NB4 (cell line): ENCODE results near the gene GRB10.

Experiments
- CTCF ChIP-seq: IDR thresholded peaks from one replicate; pipeline ENCODE4 v1.5.1; 2012; ENCODE audit warnings: low read depth, low read length
- MAX ChIP-seq: IDR thresholded peaks from 2 replicates; pipeline ENCODE4 v1.6.1; 2011; ENCODE audit warnings: low read depth, low read length
- MYC ChIP-seq: IDR thresholded peaks from 2 replicates; pipeline ENCODE4 v1.6.1; 2011; ENCODE audit warnings: low read depth, low read length
- POLR2A ChIP-seq: IDR thresholded peaks from 2 replicates; pipeline ENCODE4 v1.6.1; 2011; ENCODE audit warnings: mild to moderate bottlenecking; ENCODE audit not compliant: insufficient read length; ENCODE audit errors: extremely low read depth

- TF ChIP-seq CTCF (no peak), POLR2A (no peak), MYC (no peak), MAX (no peak)
Measured at GRCh38 chr7:50634378-50634777, 148.3 kb downstream of the GRB10 start.
